CD14-positive monocyte (primary cell): Measurements from ENCODE around the gene ZNF793. TPM values are rescaled to one million over a fixed set of nuclear protein-coding genes. Genes with fewer than 3 reads are reported as not detected.

Experiments used
- DNase-seq, 3 donors: peaks; one replicate each; pipeline ENCODE4 v3.0.0-alpha.2; 2011 to 2022
- H2AFZ ChIP-seq: 2 replicates; pipeline ENCODE4 v1.6.0; 2012; ENCODE audit warnings: mild to moderate bottlenecking, low read depth, low read length, inconsistent platforms; ENCODE audit not compliant: insufficient read depth, poor library complexity, severe bottlenecking
- H3K27ac ChIP-seq, 2 donors: 1 replicate in 1 of 2; 2 replicates in 1 of 2; pipeline ENCODE4 v1.5.1; 2012 to 2013; ENCODE audit warnings: low read length in 2 of 2, control low read depth in 1 of 2, inconsistent platforms in 1 of 2, low read depth in 1 of 2, mild to moderate bottlenecking in 1 of 2
- H3K27me3 ChIP-seq, 2 donors: one replicate each; pipeline versions ENCODE4 v1.6.0 to v1.6.1; 2011 to 2013; ENCODE audit warnings: low read length in 2 of 2; ENCODE audit not compliant: control insufficient read depth in 2 of 2, insufficient read depth in 2 of 2
- H3K36me3 ChIP-seq, 2 donors: replicated peaks in 1 of 2; 1 replicate in 1 of 2; 2 replicates in 1 of 2; pipeline versions ENCODE4 v1.5.1 to v1.6.1; 2012 to 2013; ENCODE audit warnings: low read length in 2 of 2, control low read depth in 1 of 2, inconsistent platforms in 1 of 2, mild to moderate bottlenecking in 1 of 2; ENCODE audit not compliant: insufficient read depth in 2 of 2, control insufficient read depth in 1 of 2
- H3K4me1 ChIP-seq, 2 donors: 1 replicate in 1 of 2; 2 replicates in 1 of 2; pipeline versions ENCODE4 v1.5.1 to v1.6.1; 2012 to 2013; ENCODE audit warnings: low read length in 2 of 2, control low read depth in 1 of 2, inconsistent platforms in 1 of 2, mild to moderate bottlenecking in 1 of 2, moderate library complexity in 1 of 2; ENCODE audit not compliant: insufficient read depth in 2 of 2, control insufficient read depth in 1 of 2
- H3K4me2 ChIP-seq: replicated peaks from 2 replicates; pipeline ENCODE3; 2012; ENCODE audit warnings: low read length, moderate library complexity, mild to moderate bottlenecking; ENCODE audit not compliant: poor library complexity, severe bottlenecking; ENCODE audit errors: extremely low read depth
- H3K4me3 ChIP-seq, 3 experiments: fragments of 200-600 bp in 1 of 3; sonication (generic) in 1 of 3; replicated peaks in 1 of 3; 1 replicate in 2 of 3; 2 replicates in 1 of 3; pipeline ENCODE4 v1.5.1; 2011 to 2013; ENCODE audit warnings: low read length in 3 of 3, mild to moderate bottlenecking in 3 of 3, control low read depth in 2 of 3, low read depth in 2 of 3, inconsistent platforms in 1 of 3, moderate library complexity in 1 of 3
- H3K79me2 ChIP-seq: 2 replicates; pipeline ENCODE4 v1.6.0; 2012; ENCODE audit warnings: mild to moderate bottlenecking, control low read depth, inconsistent platforms, low read length, moderate library complexity; ENCODE audit not compliant: insufficient read depth
- H3K9ac ChIP-seq: 2 replicates; pipeline ENCODE4 v1.6.0; 2017; ENCODE audit warnings: low read length, mild to moderate bottlenecking; ENCODE audit not compliant: insufficient read depth, poor library complexity, severe bottlenecking
- H3K9me3 ChIP-seq, 2 donors: replicated peaks in 1 of 2; 1 replicate in 1 of 2; 2 replicates in 1 of 2; pipeline versions ENCODE4 v1.5.1 to v1.6.1; 2012 to 2013; ENCODE audit warnings: low read length in 2 of 2, control low read depth in 1 of 2; ENCODE audit not compliant: control insufficient read depth in 1 of 2, insufficient read depth in 1 of 2
- H4K20me1 ChIP-seq: 2 replicates; pipeline ENCODE4 v1.6.0; 2012; ENCODE audit warnings: mild to moderate bottlenecking, low read length, control low read depth, moderate library complexity; ENCODE audit not compliant: insufficient read depth
- H3K27ac Mint-ChIP-seq, 7 donors: one replicate each; pipeline ENCODE4 v1.8.0; 2020; ENCODE audit warnings: mild to moderate bottlenecking in 7 of 7, mixed read lengths in 7 of 7, moderate library complexity in 6 of 7, inconsistent platforms in 2 of 7
- H3K27me3 Mint-ChIP-seq, 3 donors: one replicate each; pipeline ENCODE4 v1.8.0; 2021 to 2022; ENCODE audit warnings: low read depth in 3 of 3, mild to moderate bottlenecking in 3 of 3, mixed read lengths in 3 of 3, moderate library complexity in 3 of 3, inconsistent platforms in 1 of 3
- H3K36me3 Mint-ChIP-seq, 2 donors: one replicate each; pipeline ENCODE4 v1.8.0; 2020; ENCODE audit warnings: mixed read lengths in 2 of 2, inconsistent platforms in 1 of 2, mild to moderate bottlenecking in 1 of 2
- H3K4me1 Mint-ChIP-seq: one replicate; pipeline ENCODE4 v1.8.0; 2020; ENCODE audit warnings: mild to moderate bottlenecking, mixed read lengths
- H3K4me3 Mint-ChIP-seq, 2 donors: one replicate each; pipeline ENCODE4 v1.8.0; 2020; ENCODE audit warnings: mild to moderate bottlenecking in 2 of 2, mixed read lengths in 2 of 2, moderate library complexity in 1 of 2
- H3K9me3 Mint-ChIP-seq, 7 donors: one replicate each; pipeline ENCODE4 v1.8.0; 2020 to 2022; ENCODE audit warnings: mixed read lengths in 7 of 7, mild to moderate bottlenecking in 6 of 7, moderate library complexity in 6 of 7, inconsistent platforms in 2 of 7
- CTCF ChIP-seq: fragments of 200-600 bp; IDR thresholded peaks from one replicate; pipeline ENCODE4 v1.8.0; 2022; ENCODE audit warnings: antibody characterized with exemption, mild to moderate bottlenecking
- WGBS: methylation state at CpG from one replicate; pipeline ENCODE4 v1.1.5; 2013; ENCODE audit warnings: missing lambda C conversion rate; ENCODE audit not compliant: insufficient coverage; 5-methylcytosine and 5-hydroxymethylcytosine counted together
- intact Hi-C, 2 donors: fragments of 100-400 bp; cut with micrococcal nuclease; formaldehyde crosslinking; loops; one replicate each; pipeline versions ENCODE4 v1.15.0 to v1.15.1; 2023
- polyA plus RNA-seq, 3 donors: library from polyadenylated mRNA; depleted of rRNA in 1 of 3; unstranded in 2 of 3; stranded (reverse) in 1 of 3; fragments of 300-500 nt in 2 of 3; fragments of >200 nt in 1 of 3; fragmentation: Illumina TruSeq in 2 of 3; gene quantifications; 1 replicate in 2 of 3; 2 replicates in 1 of 3; pipeline ENCODE4 v1.2.3, GENCODE V29; 2012 to 2021

ZNF793 gene
- polyA plus RNA-seq, 3 donors = 0.08 TPM; not detected in 2

GRCh38 chr19:37466798-37467607, 39.7 kb upstream of the ZNF793 start, which contains the start of gene ZNF569:
ZNF569 (minus strand) TSS chr19:37467444; CDS start chr19:37444921, 22,523 bp downstream.
- Mint-ChIP-seq H3K27ac (peak within 1 kb of the TSS; percentile 67 to 95 (median 90)), H3K27me3 (no peaks in the 10 kb centered on the region), H3K36me3 (peaks cover 12 to 18% of the 10 kb centered on the region in 2 donors), H3K4me3 (peak within 1 kb of the TSS; percentile 96 to 98), H3K4me1 (peaks cover 30% of the 10 kb centered on the region), H3K9me3 (peaks cover 16 to 46% (median 26%) of the 10 kb centered on the region in 7 donors)
- H3K79me2 ChIP-seq = no peaks in the 10 kb centered on the region
- peak; percentile 75 to 81 (median 78) for DNase-seq
- under 1% methylated on average over 58 of the region's 62 CpGs for WGBS
- no peak for TF ChIP-seq CTCF
- peak within 1 kb of the TSS; percentile 45 to 98 (median 64) for H3K4me3 ChIP-seq
- peak within 1 kb of the TSS; percentile 74 to 86 for H3K27ac ChIP-seq
- no peaks in the 10 kb centered on the region for H4K20me1 ChIP-seq
- H3K9me3 ChIP-seq = peaks cover 29 to 48% of the 10 kb centered on the region in 2 donors
- intact Hi-C loops = loop anchor here (2.0 to 10.0 kb wide), 8 partner anchors 95 to 782 kb away; partner anchors contain the start of genes ZNF527 (in 2 of the 2), ZNF345 (in 1 of the 2), ZNF383 (in 1 of the 2) and ZNF567 (in 1 of the 2)
- H3K9ac ChIP-seq = peak within 1 kb of the TSS; percentile 76
- H3K36me3 ChIP-seq = peaks cover 5 to 38% of the 10 kb centered on the region in 2 donors
- H3K4me2 ChIP-seq = peak within 1 kb of the TSS; percentile 89
- peak within 1 kb of the TSS; percentile 97 for H2AFZ ChIP-seq
- H3K4me1 ChIP-seq = peaks cover 26 to 33% of the 10 kb centered on the region in 2 donors
- no peaks in the 10 kb centered on the region for H3K27me3 ChIP-seq

GRCh38 chr19:37467608-37468090, 39.1 kb upstream of the ZNF793 start:
- Mint-ChIP-seq H3K27me3 (no peaks in the 10 kb centered on the region), H3K4me3 (peak overlapping the region; percentile 96 to 98), H3K4me1 (peaks cover 30% of the 10 kb centered on the region), H3K36me3 (peaks cover 12 to 18% of the 10 kb centered on the region in 2 donors), H3K9me3 (peaks cover 16 to 46% (median 26%) of the 10 kb centered on the region in 7 donors), H3K27ac (peak overlapping the region; percentile 67 to 95 (median 90))
- Histone ChIP-seq H4K20me1 (no peaks in the 10 kb centered on the region), H3K4me3 (peak overlapping the region; percentile 45 to 98 (median 64)), H3K36me3 (peaks cover 5 to 37% of the 10 kb centered on the region in 2 donors), H3K79me2 (no peaks in the 10 kb centered on the region), H3K4me2 (peak overlapping the region; percentile 89), H3K9me3 (peaks cover 34 to 48% of the 10 kb centered on the region in 2 donors), H3K27me3 (no peaks in the 10 kb centered on the region), H3K4me1 (peaks cover 26 to 33% of the 10 kb centered on the region in 2 donors), H2AFZ (peak overlapping the region; percentile 97), H3K27ac (peak overlapping the region; percentile 74 to 86), H3K9ac (peak overlapping the region; percentile 76)
- intact Hi-C loops = loop anchor here (2.0 to 10.0 kb wide), 8 partner anchors 95 to 783 kb away; partner anchors contain the start of genes ZNF527 (in 2 of the 2), ZNF345 (in 1 of the 2), ZNF383 (in 1 of the 2) and ZNF567 (in 1 of the 2)
- DNase-seq = peak in 1 of 3 donors; percentile 0
- TF ChIP-seq CTCF = no peak
- 50% methylated on average over 16 of the region's 18 CpGs for WGBS
